GM21515 (cell line): Measurements from ENCODE around the gene POLE.
A peak's percentile ranks its signal among the peaks of the same experiment; 100 is the strongest.

Experiments
- ATAC-seq: cut with Tn5 transposase; IDR thresholded peaks from one replicate; pipeline ENCODE4 v1.9.1; 2021; ENCODE audit not compliant: unreplicated experiment

The POLE gene, protein sequence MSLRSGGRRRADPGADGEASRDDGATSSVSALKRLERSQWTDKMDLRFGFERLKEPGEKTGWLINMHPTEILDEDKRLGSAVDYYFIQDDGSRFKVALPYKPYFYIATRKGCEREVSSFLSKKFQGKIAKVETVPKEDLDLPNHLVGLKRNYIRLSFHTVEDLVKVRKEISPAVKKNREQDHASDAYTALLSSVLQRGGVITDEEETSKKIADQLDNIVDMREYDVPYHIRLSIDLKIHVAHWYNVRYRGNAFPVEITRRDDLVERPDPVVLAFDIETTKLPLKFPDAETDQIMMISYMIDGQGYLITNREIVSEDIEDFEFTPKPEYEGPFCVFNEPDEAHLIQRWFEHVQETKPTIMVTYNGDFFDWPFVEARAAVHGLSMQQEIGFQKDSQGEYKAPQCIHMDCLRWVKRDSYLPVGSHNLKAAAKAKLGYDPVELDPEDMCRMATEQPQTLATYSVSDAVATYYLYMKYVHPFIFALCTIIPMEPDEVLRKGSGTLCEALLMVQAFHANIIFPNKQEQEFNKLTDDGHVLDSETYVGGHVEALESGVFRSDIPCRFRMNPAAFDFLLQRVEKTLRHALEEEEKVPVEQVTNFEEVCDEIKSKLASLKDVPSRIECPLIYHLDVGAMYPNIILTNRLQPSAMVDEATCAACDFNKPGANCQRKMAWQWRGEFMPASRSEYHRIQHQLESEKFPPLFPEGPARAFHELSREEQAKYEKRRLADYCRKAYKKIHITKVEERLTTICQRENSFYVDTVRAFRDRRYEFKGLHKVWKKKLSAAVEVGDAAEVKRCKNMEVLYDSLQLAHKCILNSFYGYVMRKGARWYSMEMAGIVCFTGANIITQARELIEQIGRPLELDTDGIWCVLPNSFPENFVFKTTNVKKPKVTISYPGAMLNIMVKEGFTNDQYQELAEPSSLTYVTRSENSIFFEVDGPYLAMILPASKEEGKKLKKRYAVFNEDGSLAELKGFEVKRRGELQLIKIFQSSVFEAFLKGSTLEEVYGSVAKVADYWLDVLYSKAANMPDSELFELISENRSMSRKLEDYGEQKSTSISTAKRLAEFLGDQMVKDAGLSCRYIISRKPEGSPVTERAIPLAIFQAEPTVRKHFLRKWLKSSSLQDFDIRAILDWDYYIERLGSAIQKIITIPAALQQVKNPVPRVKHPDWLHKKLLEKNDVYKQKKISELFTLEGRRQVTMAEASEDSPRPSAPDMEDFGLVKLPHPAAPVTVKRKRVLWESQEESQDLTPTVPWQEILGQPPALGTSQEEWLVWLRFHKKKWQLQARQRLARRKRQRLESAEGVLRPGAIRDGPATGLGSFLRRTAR (N-terminal part only)

DNA sequence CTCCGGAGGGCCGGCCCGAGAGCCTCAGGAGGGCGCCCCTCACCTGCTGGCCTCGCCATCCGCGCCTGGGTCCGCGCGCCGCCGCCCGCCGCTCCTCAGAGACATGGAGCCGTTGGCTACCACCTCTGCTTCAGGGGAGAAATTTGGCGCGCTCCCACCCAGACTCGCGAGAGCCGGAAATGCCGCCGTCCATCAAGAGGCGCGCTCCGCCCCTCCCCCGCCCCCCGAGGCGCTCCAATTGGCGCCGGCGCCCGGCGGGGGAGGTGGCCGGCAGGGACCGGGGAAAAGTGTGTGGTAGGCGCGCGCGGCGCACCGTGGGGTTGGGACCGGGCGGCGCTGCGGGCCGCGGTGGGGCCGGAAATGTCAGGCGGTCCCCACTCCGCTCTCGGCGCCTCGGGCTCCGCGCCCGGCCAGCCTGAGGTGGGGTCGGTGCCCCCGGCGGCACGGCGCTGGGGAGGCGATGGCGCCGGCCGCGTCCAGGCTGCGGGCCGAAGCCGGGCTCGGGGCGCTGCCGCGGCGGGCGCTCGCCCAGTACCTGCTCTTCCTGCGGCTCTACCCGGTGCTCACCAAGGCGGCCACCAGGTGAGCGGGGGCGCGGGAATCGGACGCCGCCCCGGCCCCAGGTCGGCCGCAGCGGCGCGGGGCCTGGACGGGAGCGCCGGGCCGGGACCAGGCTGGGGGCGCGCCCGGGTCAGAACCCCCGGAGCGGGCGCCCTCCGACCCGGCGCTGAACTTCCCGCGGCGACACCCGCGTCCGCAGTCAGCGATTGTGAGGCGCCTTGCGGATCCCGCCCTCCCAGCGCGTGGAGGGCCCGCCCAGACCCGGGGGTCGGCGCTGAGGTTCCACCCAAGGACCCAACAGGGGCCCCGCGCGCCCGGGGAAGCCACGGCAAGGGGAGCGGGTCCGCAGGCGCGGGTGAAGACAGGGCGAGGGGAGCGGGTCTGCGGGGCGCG lies at the start of gene POLE, which contains the start of gene PXMP2:
Gene POLE, minus strand, starts transcription at position 132 of the 954 bp plus-strand sequence. Its CDS starts 27 bp downstream, at position 105.
Gene PXMP2, plus strand, starts transcription at position 377 of the 954 bp plus-strand sequence. Its CDS starts 84 bp downstream, at position 461.
- peak; percentile 93 for ATAC-seq

DNA sequence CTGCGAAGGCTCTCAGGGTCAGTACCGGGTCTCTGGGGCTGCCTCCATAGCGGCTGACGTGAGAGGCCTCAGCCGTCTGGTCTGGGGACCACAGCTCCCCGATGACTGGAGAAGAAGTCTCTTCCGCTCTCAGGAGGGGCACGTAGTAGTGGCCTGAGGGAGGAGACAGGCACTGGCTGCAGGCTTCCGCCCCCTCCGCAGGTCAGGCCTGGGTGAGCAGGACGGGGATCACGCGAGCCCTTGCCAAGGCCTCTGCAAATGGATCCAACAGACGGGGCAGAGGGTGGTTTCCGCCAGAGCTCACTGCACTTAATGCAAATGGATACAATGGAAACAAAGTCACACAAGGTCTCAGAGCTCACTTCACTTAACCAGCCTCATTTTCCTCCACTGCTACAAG lies 49.8 kb upstream of the POLE start:
- no peak for ATAC-seq

DNA sequence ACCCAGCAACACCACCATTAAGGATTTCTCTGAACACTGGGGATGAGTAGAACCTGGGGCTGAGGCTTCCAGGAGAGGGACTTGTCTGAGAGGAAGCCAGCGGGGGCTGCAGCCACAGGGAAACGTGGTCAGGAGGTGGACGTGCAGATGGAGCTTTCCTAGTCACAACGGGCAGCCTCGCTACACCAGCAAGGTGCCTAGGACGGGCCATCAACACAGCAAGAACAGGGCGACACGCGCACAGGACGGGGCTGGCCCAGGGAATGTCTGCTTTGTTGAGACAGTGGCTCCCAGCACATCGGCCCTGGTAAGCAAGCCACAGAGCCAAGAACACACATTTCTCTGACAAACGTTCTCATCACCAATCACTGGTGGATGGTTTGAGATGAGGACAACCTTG lies 49.2 kb upstream of the POLE start:
- no peak for ATAC-seq

- no peak for ATAC-seq
Observed at GRCh38 chr12:132735496-132735895, 48.4 kb upstream of the POLE start.

GRCh38 chr12:132734206-132734605 lies 47.1 kb upstream of the POLE start:
- ATAC-seq: no peak

GRCh38 chr12:132731574-132731973 lies 44.4 kb upstream of the POLE start:
- no peak for ATAC-seq

DNA sequence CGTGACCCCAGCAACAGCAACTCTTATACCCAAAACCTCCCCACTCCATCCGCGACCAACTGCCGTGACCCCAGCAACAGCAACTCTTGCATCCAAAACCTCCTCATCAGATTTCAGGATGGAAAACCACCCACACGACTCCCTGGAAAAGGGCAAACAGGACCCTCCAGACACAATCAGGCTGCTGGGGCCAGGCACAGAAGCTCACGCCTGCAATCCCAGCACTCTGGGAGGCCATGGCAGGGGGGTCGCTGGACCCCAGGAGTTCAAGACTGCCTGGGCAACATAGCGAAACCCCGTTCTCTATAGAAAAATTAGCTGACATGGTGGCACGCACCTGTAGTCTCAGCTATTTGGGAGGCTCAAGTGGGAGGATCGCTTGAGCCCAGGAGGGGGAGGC lies 43.2 kb upstream of the POLE start:
- ATAC-seq: no peak

DNA sequence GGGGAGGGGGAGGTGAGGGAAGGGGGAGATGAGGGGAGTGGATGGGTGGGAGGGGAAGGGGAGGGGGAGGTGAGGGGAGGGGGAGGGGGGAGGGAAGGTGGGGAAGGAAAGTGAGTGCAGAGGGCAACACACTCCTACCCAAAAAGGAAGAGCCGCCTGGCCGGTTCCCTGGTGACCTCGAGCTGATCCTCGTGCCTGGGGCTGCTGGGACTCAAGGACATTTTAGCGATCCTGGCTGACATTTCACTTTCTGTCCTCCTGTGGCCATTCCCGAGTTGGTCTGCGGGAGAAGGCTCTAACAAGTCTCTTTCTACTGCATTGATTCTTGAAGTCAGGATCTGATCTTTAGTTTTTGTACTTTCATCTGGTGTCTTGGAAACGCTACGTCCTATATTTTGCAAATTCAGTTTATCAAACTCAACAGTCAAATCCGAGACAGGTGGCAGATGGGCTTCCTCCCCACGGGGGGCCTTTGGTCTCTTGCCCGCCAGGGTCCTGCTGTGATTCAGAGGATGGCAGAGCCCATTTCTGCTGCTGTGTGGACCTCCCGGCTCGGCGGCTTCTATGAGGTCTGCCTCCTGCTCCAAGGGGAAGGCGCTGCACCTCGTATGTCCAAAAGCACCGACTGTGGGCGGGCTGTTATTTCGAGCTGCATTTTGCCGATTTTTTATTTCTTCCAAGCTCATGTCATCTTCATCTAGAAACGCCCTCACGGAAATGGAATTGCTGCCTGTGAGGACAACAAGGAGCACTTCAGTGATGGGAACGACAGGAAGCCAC lies 42.6 kb upstream of the POLE start:
- ATAC-seq: no peak

DNA sequence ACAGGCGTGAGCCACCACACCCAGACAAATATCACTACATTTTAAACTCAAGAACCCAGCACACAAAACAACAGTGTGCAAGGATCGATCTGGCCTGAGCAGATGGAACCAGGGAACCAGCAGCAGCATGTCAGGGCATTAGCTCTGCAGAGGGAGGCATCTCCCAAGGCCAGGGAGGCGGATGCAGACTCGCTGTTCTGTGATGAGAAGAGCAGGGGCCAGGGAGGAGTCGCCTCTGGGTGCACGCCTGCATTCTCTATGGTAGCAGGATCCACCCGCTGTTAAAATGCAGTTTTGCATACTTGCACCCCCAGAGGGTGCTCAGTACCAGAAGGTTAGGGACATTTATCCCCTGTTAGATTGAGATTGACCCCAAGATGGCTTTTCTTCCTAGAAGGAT lies 41.4 kb upstream of the POLE start:
- ATAC-seq: no peak

DNA sequence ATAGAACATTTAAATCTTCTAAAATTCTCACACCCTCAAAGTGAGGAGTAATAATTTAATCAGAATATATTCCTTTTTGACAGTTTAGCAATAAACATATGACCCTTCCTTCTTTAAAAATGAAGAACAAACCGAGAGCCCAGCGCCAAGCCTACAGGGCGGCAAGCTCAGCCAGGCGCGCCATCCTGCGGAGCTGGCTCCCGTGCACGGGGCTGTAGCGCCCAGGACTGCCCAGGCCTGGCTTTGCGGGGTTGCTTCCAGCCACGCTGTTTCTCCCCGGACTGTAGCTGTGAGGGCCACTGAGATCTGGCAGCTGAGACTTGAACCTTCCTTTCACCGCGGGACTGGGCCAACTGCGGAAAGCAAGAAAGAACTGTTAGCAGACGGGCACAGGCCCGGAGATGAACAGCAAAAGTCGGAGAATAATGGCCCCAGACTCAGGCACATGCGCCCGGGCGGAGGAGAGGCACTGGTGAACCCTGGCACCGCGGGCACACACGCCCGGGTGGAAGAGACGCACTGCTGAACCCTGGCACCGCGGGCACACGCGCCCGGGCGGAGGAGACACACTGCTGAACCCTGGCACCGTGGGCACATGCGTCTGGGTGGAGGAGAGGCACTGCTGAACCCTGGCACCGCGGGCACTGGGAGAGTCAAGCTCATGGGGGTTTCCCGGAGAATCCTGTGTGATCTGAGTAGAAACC lies 40.1 kb upstream of the POLE start:
- no peak for ATAC-seq

- ATAC-seq: no peak
Observed at GRCh38 chr12:132726386-132726785, 39.2 kb upstream of the POLE start.

DNA sequence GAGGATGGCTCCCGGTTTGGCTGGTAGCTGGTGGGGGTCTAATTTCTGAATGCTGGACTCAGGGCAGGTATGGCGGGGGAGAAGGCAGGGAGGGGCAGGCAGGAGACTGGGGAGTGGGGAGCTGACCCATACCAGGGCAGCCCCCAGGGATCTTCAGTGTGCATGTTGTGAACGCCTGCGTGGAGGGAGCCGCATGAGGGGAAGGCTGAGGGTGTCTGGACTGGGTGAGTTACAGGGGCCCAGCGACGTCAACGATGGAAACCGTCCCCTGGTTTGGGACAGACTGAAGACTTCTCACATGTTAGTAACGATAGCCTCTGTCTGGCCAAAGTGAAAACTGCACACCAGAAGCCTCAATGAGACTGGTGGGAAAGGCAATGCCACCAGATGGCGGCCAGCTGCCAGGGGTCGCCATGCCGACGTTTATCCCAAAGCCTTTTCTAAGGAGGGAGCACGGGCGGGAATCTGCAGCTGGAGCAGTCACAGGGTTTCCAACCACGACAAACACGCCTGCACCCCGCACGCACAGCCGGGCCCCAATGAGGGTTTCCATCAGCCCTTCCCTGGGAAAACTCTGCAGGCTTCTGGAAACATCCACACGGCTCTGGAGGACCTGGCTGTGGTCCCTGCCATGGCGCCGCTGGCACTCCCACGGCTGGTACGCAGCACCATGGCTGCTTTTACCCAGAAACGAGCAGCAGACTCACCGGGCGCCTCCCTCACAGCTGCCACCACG lies 37.5 kb upstream of the POLE start:
- no peak for ATAC-seq

DNA sequence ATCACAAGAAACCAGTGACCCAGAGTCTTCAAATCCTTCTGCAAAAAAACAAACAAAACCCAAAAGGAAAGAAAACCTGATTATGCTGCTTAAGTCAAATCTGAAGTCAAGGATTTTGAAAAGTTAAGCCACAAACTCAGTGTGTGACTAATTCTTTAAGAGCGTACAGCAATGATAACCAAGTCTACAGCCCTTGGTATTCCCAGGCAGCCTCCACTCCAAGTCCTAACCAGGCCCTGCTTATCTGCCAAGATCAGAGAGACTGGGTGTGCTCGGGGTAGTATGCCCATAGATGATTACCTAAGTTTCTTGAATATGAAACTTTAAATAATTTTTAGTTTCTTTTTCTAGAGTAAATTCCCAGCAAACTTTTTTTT lies 36.6 kb upstream of the POLE start:
- ATAC-seq: no peak

DNA sequence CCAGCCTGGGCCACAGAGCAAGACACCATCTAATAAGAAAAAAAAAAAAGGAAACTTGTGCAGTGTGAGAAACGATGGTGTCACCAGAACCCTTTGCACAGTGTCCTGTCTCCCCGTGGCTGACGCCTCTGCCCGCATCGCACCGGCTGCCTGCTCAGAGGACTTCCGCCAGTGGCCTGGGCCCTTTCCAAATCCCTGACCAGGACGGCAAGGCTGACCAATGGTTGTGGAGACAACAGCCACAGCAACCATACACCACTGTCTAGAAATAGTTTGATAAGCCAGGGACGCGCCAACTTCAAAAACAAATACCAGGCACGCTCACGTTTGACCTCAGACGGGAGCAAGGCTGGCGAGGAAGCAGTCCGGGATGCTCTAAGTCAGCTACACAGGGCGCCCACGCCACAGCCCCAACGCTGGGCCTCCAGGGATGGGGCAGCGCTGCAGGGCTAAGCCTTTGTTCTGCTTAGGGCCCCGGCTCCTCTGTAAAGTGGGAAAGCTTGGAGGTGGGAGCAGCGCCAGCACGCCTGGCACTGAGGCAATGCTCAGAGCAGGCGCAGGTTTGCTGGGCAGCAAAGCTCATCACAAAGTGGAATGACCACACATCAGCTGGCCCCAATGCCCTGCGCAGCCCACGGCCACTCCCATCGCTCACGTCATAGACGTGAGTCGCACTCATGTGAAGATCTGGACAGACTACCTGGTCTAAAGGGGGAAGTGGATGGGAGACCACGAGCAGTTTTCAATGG lies 36.0 kb upstream of the POLE start:
- no peak for ATAC-seq

GRCh38 chr12:132720606-132721345 lies 33.6 kb upstream of the POLE start:
- no peak for ATAC-seq

- ATAC-seq: no peak
Observed at GRCh38 chr12:132719954-132720324, 32.8 kb upstream of the POLE start.
